DND-41 (cell line): ENCODE results near the gene AGAP4.
"Not testable (repeated sequence)": the region's sequence is repeated elsewhere in the genome, so short reads cannot be mapped to it uniquely, and the experiment has no call there.

Experiments used
- CTCF ChIP-seq: IDR thresholded peaks from 2 replicates; pipeline ENCODE4 v1.5.1; 2012; ENCODE audit warnings: borderline replicate concordance, low read length, moderate library complexity, mild to moderate bottlenecking; ENCODE audit not compliant: poor library complexity, severe bottlenecking; ENCODE audit errors: extremely low read depth
- EZH2 ChIP-seq: IDR thresholded peaks from 3 replicates; pipeline ENCODE4 v1.6.1; 2012; ENCODE audit warnings: borderline replicate concordance, low read depth, mild to moderate bottlenecking, moderate library complexity, low read length, inconsistent platforms; ENCODE audit not compliant: severe bottlenecking

GRCh38 chr10:45820107-45820830 lies 27.0 kb downstream of the AGAP4 start:
- TF ChIP-seq CTCF, EZH2: not testable (repeated sequence)
